Stimulated activated CD8-positive, alpha-beta memory T cell treated with anti-CD3 and anti-CD28 coated beads, Interleukin-15, amount 100 ng/mL, for 4 hours (primary cell): ENCODE results near the gene ZMIZ1.

Source experiments
- DNase-seq, 2 donors: peaks; one replicate each; pipeline ENCODE4 v3.0.0-alpha.2; 2020; ENCODE audit warnings: low read depth in 2 of 2

The ZMIZ1 gene

GRCh38 chr10:79082035-79082373, 13.2 kb downstream of the ZMIZ1 start:
- no peak for DNase-seq

DNA sequence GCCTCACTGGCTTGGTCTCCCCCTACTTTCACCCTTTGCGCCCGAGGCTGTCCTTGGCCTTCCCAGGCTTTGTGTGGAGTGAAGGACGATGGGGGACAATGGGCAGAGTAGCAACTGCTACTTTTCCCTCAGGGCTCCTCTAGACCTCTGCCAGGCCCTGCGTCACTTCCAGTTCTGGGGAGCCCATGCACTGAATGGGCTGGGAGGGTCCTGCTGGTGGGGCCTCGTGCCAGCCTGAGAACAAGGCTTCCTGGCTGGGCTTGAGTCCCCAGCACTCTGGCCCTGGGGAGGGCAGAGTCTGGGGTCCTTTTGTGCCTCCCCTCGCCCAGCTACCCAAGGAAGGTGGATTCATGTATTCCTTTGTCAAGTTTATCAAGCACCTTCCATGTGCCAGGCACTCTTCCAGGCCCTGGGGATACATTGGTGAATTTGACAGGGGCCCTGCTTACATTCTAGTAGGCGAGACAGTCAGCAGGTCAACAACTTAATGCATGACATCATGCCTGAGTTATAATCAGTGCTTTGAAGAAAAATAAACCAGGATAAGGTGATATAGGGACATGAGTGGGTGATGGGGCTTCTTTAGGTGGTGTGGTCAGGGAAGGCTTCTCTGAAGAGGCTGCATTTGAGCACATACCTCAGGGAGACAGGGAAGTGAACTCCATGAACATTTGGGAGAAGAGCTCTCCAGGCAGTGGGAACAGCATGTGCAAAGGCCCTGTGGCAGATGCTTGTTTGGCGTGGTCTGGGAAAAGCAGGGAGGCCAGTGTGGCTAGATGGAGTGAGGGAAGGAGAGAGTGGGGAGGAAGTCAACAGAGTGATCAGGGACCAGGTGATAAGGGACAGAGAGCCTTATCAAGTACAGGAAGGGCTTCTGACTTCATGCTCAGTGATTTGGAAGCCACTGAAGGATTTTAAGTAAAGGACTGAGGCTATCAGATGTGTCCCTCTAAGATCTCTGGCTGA, 14.1 kb downstream of the ZMIZ1 start:
- no peak for DNase-seq

- DNase-seq: no peak
These were observed 15.5 kb downstream of the ZMIZ1 start for GRCh38 chr10:79084012-79084971.

GRCh38 chr10:79084972-79085597, 16.3 kb downstream of the ZMIZ1 start:
- DNase-seq: no peak

GRCh38 chr10:79086822-79087221, 18.1 kb downstream of the ZMIZ1 start:
- DNase-seq: no peak

- no peak for DNase-seq
These were observed 19.0 kb downstream of the ZMIZ1 start for GRCh38 chr10:79087721-79088120.

DNA sequence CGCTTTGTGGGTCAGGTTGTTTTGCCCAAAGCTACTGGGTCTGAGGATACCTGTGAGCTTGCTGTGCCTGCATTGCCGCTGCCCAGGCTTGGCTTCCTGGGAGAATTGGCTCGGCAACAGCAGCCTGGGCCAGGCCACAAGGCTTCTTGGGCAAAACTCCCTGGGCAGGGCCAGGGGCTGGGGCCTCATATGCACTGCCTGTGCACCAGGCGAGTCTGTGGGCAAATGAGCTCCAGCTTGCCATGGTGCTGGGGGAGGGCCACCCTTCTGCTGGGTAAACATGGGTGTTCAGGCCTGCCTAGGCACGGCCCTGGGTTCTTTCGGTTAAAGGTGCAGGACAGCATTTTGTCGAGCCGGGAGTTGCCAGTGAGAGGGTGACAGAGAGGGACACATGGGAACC, 19.4 kb downstream of the ZMIZ1 start:
- DNase-seq: no peak

DNA sequence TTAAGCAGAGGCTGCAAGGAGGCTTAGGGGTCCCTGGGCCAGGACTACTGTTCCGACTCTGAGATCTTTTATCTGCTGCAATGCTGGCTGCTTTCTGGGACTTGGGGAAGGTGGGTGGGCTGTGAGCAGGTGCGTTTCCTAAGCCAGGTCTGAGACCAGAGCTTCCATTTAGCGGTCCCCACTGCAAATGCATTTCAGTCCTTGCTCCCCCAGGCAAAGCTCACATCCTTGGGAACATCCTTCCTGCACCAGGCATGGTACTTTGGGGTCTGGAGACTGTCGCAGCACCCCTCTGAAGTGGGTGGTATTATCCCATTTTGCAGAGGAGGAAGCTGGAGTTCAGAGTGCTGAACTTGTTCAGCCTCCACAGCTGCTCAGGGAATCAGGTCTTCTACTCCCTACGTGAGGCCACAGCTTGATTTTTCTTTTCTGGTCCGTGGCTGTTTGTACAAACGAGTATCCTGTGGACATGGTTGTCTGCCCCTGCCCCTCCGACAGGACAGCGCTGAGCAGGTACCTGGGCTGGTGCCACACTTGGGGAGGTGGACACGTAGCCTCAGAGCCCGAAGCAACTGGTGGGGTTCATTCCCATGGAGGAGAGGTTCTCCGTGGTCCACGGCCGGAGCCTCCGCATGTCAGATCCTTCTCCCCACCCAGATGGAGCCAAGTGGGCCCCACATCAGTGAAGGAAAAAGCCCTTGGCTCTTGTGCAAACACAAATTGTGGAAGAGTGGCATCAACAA, 20.0 kb downstream of the ZMIZ1 start:
- DNase-seq: no peak

DNA sequence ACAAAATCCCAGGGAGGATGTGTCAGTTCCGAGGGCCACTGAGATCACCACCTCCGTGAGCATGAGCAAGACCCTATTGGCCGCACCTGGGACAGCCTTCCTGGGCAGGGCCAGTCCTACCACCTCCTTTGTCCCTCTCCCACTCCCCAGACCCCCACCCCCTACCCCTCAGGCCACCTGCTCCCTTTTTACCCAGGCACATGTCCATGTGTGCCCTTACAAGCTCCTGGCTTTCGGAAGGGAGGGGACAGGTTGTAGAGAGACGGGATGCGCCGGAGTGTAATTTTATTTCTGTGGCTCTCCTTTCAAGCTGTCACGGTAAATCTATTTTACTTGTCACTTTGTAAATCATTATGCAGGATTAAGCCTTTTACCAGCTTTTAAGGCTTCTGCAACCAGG, 20.9 kb downstream of the ZMIZ1 start:
- DNase-seq: no peak

- no peak for DNase-seq
These were observed 21.5 kb downstream of the ZMIZ1 start for GRCh38 chr10:79090134-79090803.

GRCh38 chr10:79092292-79092896, 23.6 kb downstream of the ZMIZ1 start:
- no peak for DNase-seq

GRCh38 chr10:79093658-79094411, 25.1 kb downstream of the ZMIZ1 start:
- no peak for DNase-seq

- DNase-seq: no peak
These were observed 25.8 kb downstream of the ZMIZ1 start for GRCh38 chr10:79094412-79095175.

GRCh38 chr10:79095316-79095715, 26.6 kb downstream of the ZMIZ1 start:
- DNase-seq: no peak

- DNase-seq: no peak
These were observed 27.7 kb downstream of the ZMIZ1 start for GRCh38 chr10:79096514-79096913.

GRCh38 chr10:79097021-79097872, 28.5 kb downstream of the ZMIZ1 start:
- no peak for DNase-seq

DNA sequence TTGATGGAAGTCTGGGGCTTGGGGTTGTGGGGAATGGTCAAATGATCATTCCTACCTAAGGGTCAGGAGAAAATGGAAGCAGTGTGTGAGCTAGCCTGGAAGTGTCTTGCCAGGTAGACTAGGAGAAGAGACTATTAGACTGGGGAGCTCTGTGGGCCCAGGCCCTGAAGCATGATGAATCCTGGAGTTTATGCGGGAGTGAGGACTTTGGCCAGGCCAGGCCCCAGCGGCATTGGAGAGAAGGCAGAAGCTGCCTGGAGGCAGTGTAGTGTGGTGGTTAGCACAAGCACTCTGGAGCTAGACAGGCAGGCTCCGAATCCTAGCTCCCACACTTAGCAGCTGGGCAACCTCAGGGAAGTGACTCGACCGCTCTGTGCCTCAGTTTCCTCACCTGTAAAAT, 29.3 kb downstream of the ZMIZ1 start:
- DNase-seq: no peak

- DNase-seq: no peak
These were observed 29.8 kb downstream of the ZMIZ1 start for GRCh38 chr10:79098596-79099015.
